Right ventricle myocardium inferior (tissue), 1 donor: ENCODE results near the gene SPATA32. TPM values are rescaled to one million over a fixed set of nuclear protein-coding genes. Genes with fewer than 3 reads are reported as not detected.
A peak's percentile ranks its signal among the peaks of the same experiment; 100 is the strongest.

Experiments
- ATAC-seq: fragments of 200-7000 bp; cut with Tn5 transposase; one replicate; pipeline ENCODE4 v1.9.1; 2020; ENCODE audit warnings: mild to moderate bottlenecking, moderate library complexity
- DNase-seq: peaks from one replicate; pipeline ENCODE4 v3.0.0; 2021; ENCODE audit errors: missing footprints
- intact Hi-C: fragments of 100-400 bp; cut with DNase I; formaldehyde crosslinking; loops from one replicate; pipeline ENCODE4 v1.11.0; 2022
- total RNA-seq: library from RNA; stranded (reverse); fragmentation: NEBNext Ultra II Directional; extraction: Animal tissue kit (Norgen Biotek cat#: 25700); gene quantifications from one replicate; pipeline ENCODE4 v1.2.1, GENCODE V29; 2021
- donor health status: DM: no; HTN: yes; CAD: no; lungs with severe emphysema.

Gene SPATA32
- total RNA-seq, 1 donor from 2014 or later: not detected

GRCh38 chr17:45296833-45297124, 34.9 kb upstream of the SPATA32 start:
- no peak for ATAC-seq
- DNase-seq: no peak
- intact Hi-C loops: no loop called here

GRCh38 chr17:45296003-45296832, 34.3 kb upstream of the SPATA32 start:
- DNase-seq (no peak), ATAC-seq (no peak)
- intact Hi-C loops: no loop called here

GRCh38 chr17:45294506-45294905, 32.6 kb upstream of the SPATA32 start:
- ATAC-seq: peak; percentile 54
- DNase-seq: no peak
- intact Hi-C loops: loop anchor here (2.0 kb wide), 1 partner anchor 16 kb away; no protein-coding TSS in a partner anchor

- DNase-seq: no peak
- intact Hi-C loops: loop anchor here (2.0 kb wide), 1 partner anchor 17 kb away; no protein-coding TSS in a partner anchor
- peak; percentile 80 for ATAC-seq
Measured at GRCh38 chr17:45293413-45294211, 31.7 kb upstream of the SPATA32 start.

GRCh38 chr17:45292696-45293412, 31.0 kb upstream of the SPATA32 start:
- intact Hi-C loops: no loop called here
- no peak for DNase-seq

GRCh38 chr17:45291171-45291805, 29.4 kb upstream of the SPATA32 start:
- intact Hi-C loops: no loop called here
- DNase-seq (no peak), ATAC-seq (no peak)

More at GRCh38 chr17:45292696-45293412, 31.0 kb upstream of the SPATA32 start:
- no peak for ATAC-seq

- DNase-seq: no peak
- ATAC-seq: no peak
- intact Hi-C loops: no loop called here
Measured at GRCh38 chr17:45290269-45290765, 28.4 kb upstream of the SPATA32 start.

GRCh38 chr17:45289301-45290268, 27.7 kb upstream of the SPATA32 start:
- intact Hi-C loops: no loop called here
- no peak for ATAC-seq
- no peak for DNase-seq

GRCh38 chr17:45288825-45289224, 26.9 kb upstream of the SPATA32 start:
- ATAC-seq (peak; percentile 30), DNase-seq (no peak)
- intact Hi-C loops: no loop called here

- ATAC-seq (peak; percentile 25), DNase-seq (no peak)
Measured at GRCh38 chr17:45287526-45288500, 25.9 kb upstream of the SPATA32 start.

GRCh38 chr17:45286286-45286685, 24.4 kb upstream of the SPATA32 start:
- no peak for ATAC-seq
- intact Hi-C loops: no loop called here

More at GRCh38 chr17:45287526-45288500, 25.9 kb upstream of the SPATA32 start:
- intact Hi-C loops: no loop called here

GRCh38 chr17:45284176-45285140, 22.6 kb upstream of the SPATA32 start:
- intact Hi-C loops: no loop called here
- DNase-seq: peak; percentile 88
- ATAC-seq: peak; percentile 60

More at GRCh38 chr17:45286286-45286685, 24.4 kb upstream of the SPATA32 start:
- no peak for DNase-seq

GRCh38 chr17:45283711-45284110, 21.8 kb upstream of the SPATA32 start:
- DNase-seq (no peak), ATAC-seq (no peak)
- intact Hi-C loops: loop anchor here (2.0 kb wide), 1 partner anchor 31 kb away; no protein-coding TSS in a partner anchor

GRCh38 chr17:45282683-45283644, 21.1 kb upstream of the SPATA32 start:
- intact Hi-C loops: loop anchor here (2.0 kb wide), 1 partner anchor 32 kb away; no protein-coding TSS in a partner anchor

More at GRCh38 chr17:45282683-45283644, 21.1 kb upstream of the SPATA32 start:
- ATAC-seq (peak; percentile 70), DNase-seq (no peak)
